Caco-2 (cell line): ENCODE results near the gene MEFV. TPM values are rescaled to one million over a fixed set of nuclear protein-coding genes. Genes with fewer than 3 reads are reported as not detected.

Source experiments
- BruUV-seq: library from RNA; stranded (reverse); fragments of 400-500 nt; replicated peaks from 2 replicates; lab custom pipeline; 2021; lab: Mats Ljungman, UMichigan
- CTCF ChIA-PET: fragments of 300-600 bp; sonication (Branson Sonifier 250); formaldehyde crosslinking; loops from one replicate; lab custom pipeline; 2022; ENCODE audit warnings: antibody characterized with exemption; lab: Charles Lee
- POLR2A ChIA-PET: fragments of 300-600 bp; sonication (Branson Sonifier 250); formaldehyde crosslinking; loops from one replicate; lab custom pipeline; 2022; ENCODE audit warnings: antibody characterized with exemption; lab: Charles Lee
- DNase-seq, 2 experiments: peaks; one replicate each; pipeline versions ENCODE4 v3.0.0 to v3.0.0-alpha.2; 2020 to 2022
- H3K27me3 ChIP-seq: replicated peaks from 2 replicates; pipeline ENCODE4 v1.6.0; 2011; ENCODE audit warnings: low read length; ENCODE audit not compliant: control insufficient read depth, insufficient read depth
- H3K36me3 ChIP-seq: 2 replicates; pipeline ENCODE4 v1.5.1; 2011; ENCODE audit warnings: low read length; ENCODE audit not compliant: control insufficient read depth, insufficient read depth
- H3K4me1 ChIP-seq: fragments of 250-450 bp; sonication (Bioruptor Pico); 2 replicates; pipeline ENCODE4 v1.5.1; 2020; ENCODE audit warnings: mild to moderate bottlenecking
- H3K4me3 ChIP-seq: 2 replicates; pipeline ENCODE4 v1.5.1; 2011; ENCODE audit warnings: low read depth, mild to moderate bottlenecking, control low read depth, low read length
- H3K9me3 ChIP-seq: fragments of 250-450 bp; sonication (Bioruptor Pico); 2 replicates; pipeline ENCODE4 v1.5.1; 2020; ENCODE audit warnings: mild to moderate bottlenecking, moderate library complexity
- H3K27ac Mint-ChIP-seq: one replicate; pipeline ENCODE4 v1.8.0; 2022; ENCODE audit warnings: mixed read lengths; ENCODE audit not compliant: unreplicated experiment
- H3K27me3 Mint-ChIP-seq: one replicate; pipeline ENCODE4 v1.8.0; 2022; ENCODE audit warnings: mixed read lengths; ENCODE audit not compliant: insufficient read depth, unreplicated experiment
- H3K36me3 Mint-ChIP-seq: one replicate; pipeline ENCODE4 v1.8.0; 2022; ENCODE audit warnings: mild to moderate bottlenecking, mixed read lengths; ENCODE audit not compliant: insufficient read depth, unreplicated experiment
- H3K4me1 Mint-ChIP-seq: one replicate; pipeline ENCODE4 v1.8.0; 2022; ENCODE audit warnings: low read depth, mixed read lengths; ENCODE audit not compliant: unreplicated experiment
- H3K4me3 Mint-ChIP-seq: one replicate; pipeline ENCODE4 v1.8.0; 2022; ENCODE audit warnings: mild to moderate bottlenecking, moderate library complexity, mixed read lengths; ENCODE audit not compliant: unreplicated experiment
- H3K9me3 Mint-ChIP-seq: one replicate; pipeline ENCODE4 v1.8.0; 2022; ENCODE audit warnings: mixed read lengths; ENCODE audit not compliant: unreplicated experiment
- intact Hi-C: fragments of 100-400 bp; cut with micrococcal nuclease; formaldehyde crosslinking; loops from one replicate; pipeline ENCODE4 v1.10.0; 2022; ENCODE audit not compliant: unreplicated experiment
- total RNA-seq: library from RNA; stranded (reverse); gene quantifications from 2 replicates; pipeline ENCODE4 v1.2.3, GENCODE V29; 2022
- TF ChIP-seq, protein P1 (sequence below), 2 experiments: fragments of 200-600 bp in 1 of 2; IDR thresholded peaks; 1 replicate in 1 of 2; 2 replicates in 1 of 2; pipeline versions ENCODE4 v1.5.1 to v1.8.0; 2011 to 2022; ENCODE audit warnings: antibody characterized with exemption in 1 of 2, control low read depth in 1 of 2, inconsistent platforms in 1 of 2, low read depth in 1 of 2, low read length in 1 of 2, mild to moderate bottlenecking in 1 of 2, moderate library complexity in 1 of 2; ENCODE audit not compliant: insufficient read depth in 1 of 2, severe bottlenecking in 1 of 2, unreplicated experiment in 1 of 2

The MEFV gene
- total RNA-seq, 1 experiment from 2014 or later, result not detected

DNA sequence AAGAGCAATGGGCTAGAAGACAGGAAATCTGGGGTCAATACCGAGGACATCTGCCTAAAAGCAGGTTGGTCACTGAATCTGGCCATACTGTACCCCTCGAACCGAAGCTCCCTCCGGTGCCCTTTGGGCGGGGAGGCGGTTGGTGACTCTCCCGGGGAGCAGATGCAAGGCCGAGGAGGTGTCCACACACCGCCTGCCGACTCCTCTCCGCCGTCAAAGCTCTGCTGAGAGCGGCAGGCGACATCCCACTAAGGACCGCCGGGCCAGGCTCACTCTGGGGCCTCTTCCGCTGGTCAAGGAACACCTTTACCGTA lies 21.9 kb downstream of the MEFV start:
- BruUV-seq, result TSS peak; percentile 33
- peak overlapping the region; percentile 93 for H3K27ac Mint-ChIP-seq
- POLR2A ChIA-PET, result interaction anchor here (0.8 kb wide), 1 partner anchor 50 kb away, joined by 4 read pairs; no protein-coding TSS in a partner anchor
- Histone ChIP-seq H3K4me3 (peak overlapping the region; percentile 96), H3K27me3 (no peaks in the 10 kb centered on the region), H3K36me3 (no peaks in the 10 kb centered on the region; the same call in 1 of the 2 replicates), H3K9me3 (peaks cover 6% of the 10 kb centered on the region), H3K4me1 (0 out of 2 replicates have a peak, but pooled peaks cover 4% of the 10 kb centered on the region)
- intact Hi-C loops, result loop anchor here (2.0 kb wide), 1 partner anchor 30 kb away; no protein-coding TSS in a partner anchor
- H3K27me3 Mint-ChIP-seq, result no peaks in the 10 kb centered on the region
- TF ChIP-seq, protein P1, sequence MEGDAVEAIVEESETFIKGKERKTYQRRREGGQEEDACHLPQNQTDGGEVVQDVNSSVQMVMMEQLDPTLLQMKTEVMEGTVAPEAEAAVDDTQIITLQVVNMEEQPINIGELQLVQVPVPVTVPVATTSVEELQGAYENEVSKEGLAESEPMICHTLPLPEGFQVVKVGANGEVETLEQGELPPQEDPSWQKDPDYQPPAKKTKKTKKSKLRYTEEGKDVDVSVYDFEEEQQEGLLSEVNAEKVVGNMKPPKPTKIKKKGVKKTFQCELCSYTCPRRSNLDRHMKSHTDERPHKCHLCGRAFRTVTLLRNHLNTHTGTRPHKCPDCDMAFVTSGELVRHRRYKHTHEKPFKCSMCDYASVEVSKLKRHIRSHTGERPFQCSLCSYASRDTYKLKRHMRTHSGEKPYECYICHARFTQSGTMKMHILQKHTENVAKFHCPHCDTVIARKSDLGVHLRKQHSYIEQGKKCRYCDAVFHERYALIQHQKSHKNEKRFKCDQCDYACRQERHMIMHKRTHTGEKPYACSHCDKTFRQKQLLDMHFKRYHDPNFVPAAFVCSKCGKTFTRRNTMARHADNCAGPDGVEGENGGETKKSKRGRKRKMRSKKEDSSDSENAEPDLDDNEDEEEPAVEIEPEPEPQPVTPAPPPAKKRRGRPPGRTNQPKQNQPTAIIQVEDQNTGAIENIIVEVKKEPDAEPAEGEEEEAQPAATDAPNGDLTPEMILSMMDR (IDR thresholded peaks at IDR 0.05; ENCODE audit: insufficient read depth in 1 of 2, low read depth in 1 of 2, low read length in 1 of 2, severe bottlenecking in 1 of 2, unreplicated experiment in 1 of 2), result no peak
- peak overlapping the region; percentile 83 for H3K4me3 Mint-ChIP-seq
- no peak for DNase-seq
- H3K4me1 Mint-ChIP-seq, result no peaks in the 10 kb centered on the region
- CTCF ChIA-PET, result no interaction called here
- H3K36me3 Mint-ChIP-seq, result peaks cover 44% of the 10 kb centered on the region
- peaks cover 8% of the 10 kb centered on the region for H3K9me3 Mint-ChIP-seq

DNA sequence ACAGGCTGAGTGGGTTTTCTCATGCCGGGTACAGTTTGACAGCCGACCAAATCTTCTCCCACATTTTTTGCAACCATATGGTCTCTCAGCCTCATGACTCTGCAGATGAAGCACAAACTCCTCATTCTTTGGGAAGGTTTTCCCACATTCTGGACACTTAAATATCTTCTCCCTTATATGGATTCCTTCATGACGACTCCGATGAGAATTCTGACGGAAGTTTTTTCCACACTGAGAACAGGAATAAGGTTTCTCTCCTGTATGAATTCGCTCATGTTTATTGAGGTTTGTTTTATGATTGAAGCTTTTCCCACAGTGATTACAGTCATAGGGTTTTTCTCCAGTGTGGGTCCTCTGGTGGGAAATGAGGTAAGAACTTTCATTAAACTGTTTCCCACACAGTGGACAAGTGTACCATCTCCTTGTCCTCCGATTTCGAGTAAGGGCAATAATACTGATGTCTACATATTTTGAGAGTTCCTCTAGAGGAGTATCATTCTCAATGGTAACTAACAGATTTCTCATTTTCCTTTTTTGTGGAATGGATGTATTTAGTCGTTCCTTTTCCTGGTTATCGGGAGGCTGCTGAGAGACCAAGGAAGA lies 32.4 kb downstream of the MEFV start:
- Histone ChIP-seq H3K4me1 (no peaks in the 10 kb centered on the region), H3K9me3 (peaks cover 29% of the 10 kb centered on the region), H3K27me3 (no peaks in the 10 kb centered on the region), H3K4me3 (no peak overlapping the region), H3K36me3 (peaks cover 4% of the 10 kb centered on the region; the same call in 1 of the 2 replicates)
- no peak overlapping the region for H3K27ac Mint-ChIP-seq
- no peak for DNase-seq
- H3K9me3 Mint-ChIP-seq, result peaks cover 49% of the 10 kb centered on the region
- BruUV-seq, result no TSS peak
- TF ChIP-seq, protein P1 (IDR thresholded peaks at IDR 0.05; ENCODE audit: insufficient read depth in 1 of 2, low read depth in 1 of 2, low read length in 1 of 2, severe bottlenecking in 1 of 2, unreplicated experiment in 1 of 2), result no peak
- no peaks in the 10 kb centered on the region for H3K27me3 Mint-ChIP-seq
- intact Hi-C loops, result no loop called here
- CTCF ChIA-PET, result no interaction called here
- H3K36me3 Mint-ChIP-seq, result peaks cover 68% of the 10 kb centered on the region
- POLR2A ChIA-PET, result no interaction called here
- H3K4me1 Mint-ChIP-seq, result no peaks in the 10 kb centered on the region
- H3K4me3 Mint-ChIP-seq, result no peak overlapping the region

DNA sequence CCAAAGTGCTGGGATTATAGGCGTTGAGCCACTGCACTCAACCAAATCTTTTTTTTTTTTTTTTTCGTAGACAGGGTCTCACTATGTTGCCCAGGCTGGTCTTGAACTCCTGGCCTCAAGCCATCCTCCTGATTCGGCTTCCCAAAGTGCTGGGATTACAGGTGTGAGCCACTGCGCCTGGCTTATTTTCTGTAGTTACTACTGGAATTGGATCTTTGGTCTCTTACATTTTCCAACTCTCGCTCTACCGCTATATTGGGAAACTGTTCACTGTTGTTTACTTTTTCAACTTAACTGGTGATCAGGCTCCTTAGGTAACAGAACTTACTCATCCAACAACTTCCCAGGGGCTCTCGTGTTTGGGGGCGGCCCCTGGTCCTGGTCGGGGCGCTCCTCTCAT lies 35.6 kb downstream of the MEFV start:
- intact Hi-C loops, result no loop called here
- Histone ChIP-seq H3K9me3 (peaks cover 24% of the 10 kb centered on the region), H3K4me3 (no peak overlapping the region), H3K27me3 (no peaks in the 10 kb centered on the region), H3K36me3 (peaks cover 4% of the 10 kb centered on the region; the same call in 1 of the 2 replicates), H3K4me1 (no peaks in the 10 kb centered on the region)
- Mint-ChIP-seq H3K4me3 (no peak overlapping the region), H3K27ac (no peak overlapping the region), H3K27me3 (no peaks in the 10 kb centered on the region), H3K4me1 (no peaks in the 10 kb centered on the region), H3K36me3 (peaks cover 42% of the 10 kb centered on the region), H3K9me3 (peaks cover 30% of the 10 kb centered on the region)
- DNase-seq, result no peak
- ChIA-PET POLR2A (no interaction called here), CTCF (no interaction called here)
- TF ChIP-seq, protein P1 (IDR thresholded peaks at IDR 0.05; ENCODE audit: insufficient read depth in 1 of 2, low read depth in 1 of 2, low read length in 1 of 2, severe bottlenecking in 1 of 2, unreplicated experiment in 1 of 2), result no peak
- BruUV-seq, result no TSS peak
